Testis (tissue), 5 donors: ENCODE results near the gene ARL5A. TPM values are rescaled to one million over a fixed set of nuclear protein-coding genes. Genes with fewer than 3 reads are reported as not detected.
"Not testable (repeated sequence)": the region's sequence is repeated elsewhere in the genome, so short reads cannot be mapped to it uniquely, and the experiment has no call there.

Experiments
- DNase-seq: peaks from one replicate; pipeline ENCODE4 v3.0.0-alpha.2; 2019
- H3K27ac ChIP-seq, 2 donors: fragments of 200-600 bp; sonication (generic); one replicate each; pipeline ENCODE4 v1.5.1; 2019
- H3K27me3 ChIP-seq: fragments of 200-600 bp; sonication (generic); one replicate; pipeline ENCODE4 v1.5.1; 2019
- H3K36me3 ChIP-seq: fragments of 200-600 bp; sonication (generic); one replicate; pipeline ENCODE4 v1.5.1; 2017; ENCODE audit warnings: low read depth; ENCODE audit errors: missing control alignments
- H3K4me1 ChIP-seq: fragments of 200-600 bp; sonication (generic); one replicate; pipeline ENCODE4 v1.5.1; 2019
- H3K4me3 ChIP-seq, 2 donors: fragments of 200-600 bp; sonication (generic); one replicate each; pipeline ENCODE4 v1.5.1; 2017 to 2019
- H3K9me3 ChIP-seq: fragments of 200-600 bp; sonication (generic); one replicate; pipeline ENCODE4 v1.5.1; 2017
- CTCF ChIP-seq, 3 experiments: fragments of 450-650 bp in 2 of 3; fragments of 200-600 bp in 1 of 3; sonication (generic) in 1 of 3; IDR thresholded peaks; one replicate each; pipeline ENCODE4 v1.5.1; 2016 to 2019; ENCODE audit warnings: antibody characterized with exemption in 3 of 3, mild to moderate bottlenecking in 2 of 3, moderate library complexity in 1 of 3
- POLR2A ChIP-seq: fragments of 450-650 bp; IDR thresholded peaks from one replicate; pipeline ENCODE4 v1.6.1; 2017; ENCODE audit warnings: antibody characterized with exemption, mild to moderate bottlenecking, moderate library complexity
- WGBS, 2 donors: methylation state at CpG; one replicate each; pipeline ENCODE4 v1.1.5; 2018; 5-methylcytosine and 5-hydroxymethylcytosine counted together
- intact Hi-C: fragments of 100-400 bp; cut with DNase I; formaldehyde crosslinking; loops from one replicate; pipeline ENCODE4 v1.15.1; 2023; ENCODE audit warnings: low total_unique reads
- long read RNA-seq, 2 donors: transcript quantifications; one replicate each; lab custom pipeline, GENCODE V29; 2026
- polyA plus RNA-seq: library from polyadenylated mRNA; stranded (reverse); fragments of 350-450 nt; fragmentation: Illumina TruSeq; extraction: RNeasy Lipid Tissue Mini Kit (QIAGEN cat#74804); gene quantifications from one replicate; pipeline ENCODE4 v1.2.3, GENCODE V29; 2014; ENCODE audit warnings: low read depth, low replicate concordance; ENCODE audit not compliant: insufficient read depth
- total RNA-seq, 2 donors: library from RNA; depleted of rRNA; stranded (reverse); fragments of >200 nt; gene quantifications; one replicate each; pipeline ENCODE4 v1.2.3, GENCODE V29; 2016

The ARL5A gene, protein sequence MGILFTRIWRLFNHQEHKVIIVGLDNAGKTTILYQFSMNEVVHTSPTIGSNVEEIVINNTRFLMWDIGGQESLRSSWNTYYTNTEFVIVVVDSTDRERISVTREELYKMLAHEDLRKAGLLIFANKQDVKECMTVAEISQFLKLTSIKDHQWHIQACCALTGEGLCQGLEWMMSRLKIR
- total RNA-seq: 10 to 100 TPM; 27.5 to 34.0 TPM
- 19.1 TPM for polyA plus RNA-seq
- long read RNA-seq, donor 1, full-length matches to known transcripts: 33 of 33 reads
- long read RNA-seq, donor 1, partial matches to known transcripts: 0 of 33 reads
- long read RNA-seq, donor 1, other reads (novel, unspliced or antisense): 0 of 33 reads
- long read RNA-seq, donor 2, full-length matches to known transcripts: 20 of 20 reads
- long read RNA-seq, donor 2, partial matches to known transcripts: 0 of 20 reads
- long read RNA-seq, donor 2, other reads (novel, unspliced or antisense): 0 of 20 reads

GRCh38 chr2:151828143-151828889, at the start of gene ARL5A:
ARL5A (minus strand) TSS chr2:151828421; CDS start chr2:151828176, 245 bp downstream.
- intact Hi-C loops: no loop called here
- Histone ChIP-seq H3K4me1 (peaks cover 11% of the 10 kb centered on the region), H3K27ac (peak within 1 kb of the TSS; percentile 75 to 77), H3K4me3 (peak within 1 kb of the TSS; percentile 85 to 95), H3K36me3 (no peaks in the 10 kb centered on the region), H3K9me3 (no peaks in the 10 kb centered on the region), H3K27me3 (no peaks in the 10 kb centered on the region)
- DNase-seq: peak; percentile 96
- 1% methylated on average over 8 to 29 of the region's 64 CpGs for WGBS, 2 donors
- TF ChIP-seq POLR2A (no peak), CTCF (IDR thresholded peaks at IDR 0.05) (no peak)

DNA sequence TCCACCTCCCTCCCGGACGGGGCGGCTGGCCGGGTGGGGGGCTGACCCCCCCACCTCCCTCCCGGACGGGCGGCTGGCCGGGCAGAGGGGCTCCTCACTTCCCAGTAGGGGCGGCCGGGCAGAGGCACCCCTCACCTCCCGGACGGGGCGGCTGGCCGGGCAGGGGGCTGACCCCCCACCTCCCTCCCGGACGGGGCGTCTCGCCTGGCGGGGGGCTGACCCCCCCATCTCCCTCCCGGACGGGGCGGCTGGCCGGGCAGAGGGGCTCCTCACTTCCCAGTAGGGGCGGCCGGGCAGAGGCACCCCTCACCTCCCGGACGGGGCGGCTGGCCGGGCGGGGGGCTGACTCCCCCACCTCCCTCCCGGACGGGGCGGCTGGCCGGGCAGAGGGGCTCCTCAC, 47.4 kb upstream of the ARL5A start:
- H3K36me3 ChIP-seq, H3K27me3 ChIP-seq, DNase-seq, H3K4me1 ChIP-seq, H3K4me3 ChIP-seq, H3K9me3 ChIP-seq, intact Hi-C loops, H3K27ac ChIP-seq: not testable (repeated sequence)
- 78% methylated on average over 3 of the region's 34 CpGs; no CpG with 5 or more reads in 1 of the 2 donors for WGBS, 2 donors

DNA sequence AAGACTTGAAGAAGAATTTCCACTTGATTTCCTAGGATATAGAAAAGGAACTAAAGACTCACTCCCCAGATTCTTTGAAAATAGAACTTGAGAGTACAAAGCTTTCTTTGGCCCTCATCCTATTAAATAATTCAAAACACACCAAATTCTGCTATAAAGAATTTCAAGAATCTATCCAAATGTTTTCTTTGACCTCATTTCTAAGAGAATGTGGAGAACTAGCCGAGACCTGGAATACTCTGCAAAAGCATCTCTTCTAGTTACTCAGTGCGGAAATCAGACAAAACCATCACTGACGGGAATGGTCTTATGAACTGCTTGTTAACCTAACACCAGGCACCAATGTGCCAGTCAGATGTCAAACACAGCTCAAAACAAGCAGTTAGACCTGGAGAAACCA, 44.2 kb upstream of the ARL5A start:
- WGBS, 2 donors: 69 to 95% methylated on average over 3 of the region's 3 CpGs
- Histone ChIP-seq H3K4me3 (no peak overlapping the region), H3K27me3 (no peaks in the 10 kb centered on the region), H3K9me3 (no peaks in the 10 kb centered on the region), H3K36me3 (no peaks in the 10 kb centered on the region), H3K27ac (no peak overlapping the region), H3K4me1 (no peaks in the 10 kb centered on the region)
- DNase-seq: no peak
- TF ChIP-seq POLR2A (no peak), CTCF (IDR thresholded peaks at IDR 0.05) (no peak)
- intact Hi-C loops: no loop called here

GRCh38 chr2:151869291-151869690, 41.1 kb upstream of the ARL5A start:
- no peak for TF ChIP-seq CTCF (IDR thresholded peaks at IDR 0.05)
- no peaks in the 10 kb centered on the region for H3K27me3 ChIP-seq
- no peak overlapping the region for H3K4me3 ChIP-seq
- DNase-seq: no peak
- H3K9me3 ChIP-seq: no peaks in the 10 kb centered on the region
- intact Hi-C loops: no loop called here
- 78 to 90% methylated on average over 5 of the region's 5 CpGs for WGBS, 2 donors
- no peak overlapping the region for H3K27ac ChIP-seq
- H3K4me1 ChIP-seq: no peaks in the 10 kb centered on the region
- no peaks in the 10 kb centered on the region for H3K36me3 ChIP-seq

- Histone ChIP-seq H3K4me3 (no peak overlapping the region), H3K36me3 (no peaks in the 10 kb centered on the region), H3K4me1 (no peaks in the 10 kb centered on the region), H3K27me3 (no peaks in the 10 kb centered on the region), H3K27ac (no peak overlapping the region), H3K9me3 (no peaks in the 10 kb centered on the region)
- intact Hi-C loops: no loop called here
- DNase-seq: no peak
- WGBS, 2 donors: 88 to 96% methylated on average over 5 of the region's 5 CpGs
- TF ChIP-seq POLR2A: no peak
- TF ChIP-seq CTCF (IDR thresholded peaks at IDR 0.05): no peak
Measured at GRCh38 chr2:151862700-151863099, 34.5 kb upstream of the ARL5A start.
